Measurements from ENCODE around the gene TFDP2. TPM values are rescaled to one million over a fixed set of nuclear protein-coding genes. Genes with fewer than 3 reads are reported as not detected.
"Not testable (repeated sequence)": the region's sequence is repeated elsewhere in the genome, so short reads cannot be mapped to it uniquely, and the experiment has no call there.

TFDP2 gene
- total RNA-seq, 1 donor from 2014 or later = 69.0 TPM

- intact Hi-C loops (cut with DNase I) = no loop called here
- ATAC-seq = no peak
- DNase-seq (ENCODE audit: low spot score) = no peak
Observed at GRCh38 chr3:142081178-142081577, 68.2 kb downstream of the TFDP2 start.

- ATAC-seq (no peak), DNase-seq (ENCODE audit: low spot score) (no peak)
- intact Hi-C loops (cut with DNase I) = no loop called here
Observed at GRCh38 chr3:142077859-142078500, 71.4 kb downstream of the TFDP2 start.

GRCh38 chr3:142077155-142077858 is 72.0 kb downstream of the TFDP2 start:
- ATAC-seq = no peak
- intact Hi-C loops (cut with DNase I) = no loop called here
- DNase-seq (ENCODE audit: low spot score) = no peak

- ATAC-seq; intact Hi-C loops (cut with DNase I); DNase-seq (ENCODE audit: low spot score): not testable (repeated sequence)
Observed at GRCh38 chr3:142075656-142076055, 73.7 kb downstream of the TFDP2 start.

- ATAC-seq (no peak), DNase-seq (ENCODE audit: low spot score) (peak; percentile 39)
- intact Hi-C loops (cut with DNase I) = no loop called here
Observed at GRCh38 chr3:142072816-142073215, 76.5 kb downstream of the TFDP2 start.

- ATAC-seq = no peak
- DNase-seq (ENCODE audit: low spot score) = no peak
- intact Hi-C loops (cut with DNase I) = no loop called here
Observed at GRCh38 chr3:142065932-142066331, 83.4 kb downstream of the TFDP2 start.

- DNase-seq (ENCODE audit: low spot score) (no peak), ATAC-seq (no peak)
Observed at GRCh38 chr3:142065344-142065743, 84.0 kb downstream of the TFDP2 start.

GRCh38 chr3:142064454-142064853 is 84.9 kb downstream of the TFDP2 start:
- intact Hi-C loops (cut with DNase I) = no loop called here
- ATAC-seq (no peak), DNase-seq (ENCODE audit: low spot score) (no peak)

More at GRCh38 chr3:142065344-142065743, 84.0 kb downstream of the TFDP2 start:
- intact Hi-C loops (cut with DNase I) = no loop called here

GRCh38 chr3:142057331-142057725 is 92.0 kb downstream of the TFDP2 start:
- DNase-seq (ENCODE audit: low spot score) = no peak
- intact Hi-C loops (cut with DNase I) = no loop called here
- no peak for ATAC-seq

- intact Hi-C loops (cut with DNase I) = no loop called here
- DNase-seq (ENCODE audit: low spot score) (no peak), ATAC-seq (no peak)
Observed at GRCh38 chr3:142056656-142057330, 92.6 kb downstream of the TFDP2 start.

- DNase-seq (ENCODE audit: low spot score) (no peak), ATAC-seq (no peak)
- intact Hi-C loops (cut with DNase I) = no loop called here
Observed at GRCh38 chr3:142053835-142054234, 95.5 kb downstream of the TFDP2 start.

GRCh38 chr3:142053244-142053643 is 96.1 kb downstream of the TFDP2 start:
- intact Hi-C loops (cut with DNase I) = no loop called here
- ATAC-seq = no peak
- DNase-seq (ENCODE audit: low spot score) = no peak

GRCh38 chr3:142051351-142051750 is 98.0 kb downstream of the TFDP2 start:
- no peak for DNase-seq (ENCODE audit: low spot score)
- no peak for ATAC-seq
- intact Hi-C loops (cut with DNase I) = no loop called here

GRCh38 chr3:142047021-142047369 is 102.3 kb downstream of the TFDP2 start:
- ATAC-seq (no peak), DNase-seq (ENCODE audit: low spot score) (no peak)
- intact Hi-C loops (cut with DNase I) = no loop called here

GRCh38 chr3:142046320-142047020 is 102.9 kb downstream of the TFDP2 start:
- intact Hi-C loops (cut with DNase I) = no loop called here
- DNase-seq (ENCODE audit: low spot score) (no peak), ATAC-seq (no peak)

- DNase-seq (ENCODE audit: low spot score) = no peak
- intact Hi-C loops (cut with DNase I) = no loop called here
- ATAC-seq = no peak
Observed at GRCh38 chr3:142040941-142041491, 108.3 kb downstream of the TFDP2 start.

GRCh38 chr3:142035308-142035922 is 113.9 kb downstream of the TFDP2 start:
- DNase-seq (ENCODE audit: low spot score) = no peak
- intact Hi-C loops (cut with DNase I) = no loop called here
- no peak for ATAC-seq

GRCh38 chr3:142033292-142033691 is 116.1 kb downstream of the TFDP2 start:
- no peak for DNase-seq (ENCODE audit: low spot score)
- intact Hi-C loops (cut with DNase I) = no loop called here
- ATAC-seq = no peak

- intact Hi-C loops (cut with DNase I) = no loop called here
- no peak for DNase-seq (ENCODE audit: low spot score)
- no peak for ATAC-seq
Observed at GRCh38 chr3:142031575-142031974, 117.8 kb downstream of the TFDP2 start.
